Heart left ventricle (tissue), 16 donors: ENCODE results near the gene BTN2A1. TPM values are rescaled to one million over a fixed set of nuclear protein-coding genes. Genes with fewer than 3 reads are reported as not detected.
"Not testable (repeated sequence)": the region's sequence is repeated elsewhere in the genome, so short reads cannot be mapped to it uniquely, and the experiment has no call there.

Source experiments
- ATAC-seq, 4 donors: fragments of 200-7000 bp; cut with Tn5 transposase; one replicate each; pipeline ENCODE4 v1.9.1; 2020 to 2022; ENCODE audit warnings: moderate library complexity in 4 of 4, mild to moderate bottlenecking in 3 of 4, moderate number of reproducible peaks in 1 of 4
- DNase-seq, 5 donors: peaks; one replicate each; pipeline ENCODE4 v3.0.0-alpha.2; 2020
- H3K27ac ChIP-seq, 12 donors: fragments of 200-600 bp; sonication (generic) in 4 of 12; one replicate each; pipeline versions ENCODE4 v1.5.0 to v1.8.0; 2016 to 2022; ENCODE audit warnings: mild to moderate bottlenecking in 2 of 12
- H3K27me3 ChIP-seq, 9 donors: fragments of 200-600 bp; sonication (generic) in 2 of 9; one replicate each; pipeline versions ENCODE4 v1.5.1 to v1.8.0; 2016 to 2022; ENCODE audit warnings: mild to moderate bottlenecking in 3 of 9
- H3K36me3 ChIP-seq, 9 donors: fragments of 200-600 bp; sonication (generic) in 2 of 9; one replicate each; pipeline versions ENCODE4 v1.5.0 to v1.8.0; 2018 to 2022; ENCODE audit warnings: mild to moderate bottlenecking in 2 of 9
- H3K4me1 ChIP-seq, 12 donors: fragments of 200-600 bp; sonication (generic) in 4 of 12; one replicate each; pipeline versions ENCODE4 v1.5.0 to v1.8.0; 2016 to 2022; ENCODE audit warnings: mild to moderate bottlenecking in 3 of 12
- H3K4me3 ChIP-seq, 12 donors: fragments of 200-600 bp; sonication (generic) in 4 of 12; one replicate each; pipeline versions ENCODE4 v1.5.0 to v1.8.0; 2017 to 2022; ENCODE audit warnings: mild to moderate bottlenecking in 9 of 12, moderate library complexity in 4 of 12
- H3K9me3 ChIP-seq, 12 donors: fragments of 200-600 bp; sonication (generic) in 4 of 12; one replicate each; pipeline versions ENCODE4 v1.5.0 to v1.8.0; 2016 to 2022; ENCODE audit warnings: mild to moderate bottlenecking in 1 of 12
- POLR2A ChIP-seq, 2 donors: fragments of 450-650 bp; IDR thresholded peaks; one replicate each; pipeline ENCODE4 v1.6.1; 2017; ENCODE audit warnings: antibody characterized with exemption in 2 of 2, mild to moderate bottlenecking in 2 of 2, moderate library complexity in 2 of 2
- WGBS, 4 donors: extraction: QIAGEN DNeasy Blood & Tissue Kit in 2 of 4; methylation state at CpG; one replicate each; pipeline versions ENCODE4 v1.1.5 to v1.1.7; 2013 to 2018; 5-methylcytosine and 5-hydroxymethylcytosine counted together
- intact Hi-C, 10 donors: fragments of 100-400 bp; cut with DNase I; formaldehyde crosslinking; loops; one replicate each; pipeline versions ENCODE4 v1.11.1 to v1.14.2; 2022
- polyA plus RNA-seq, 2 donors: library from polyadenylated mRNA; stranded (reverse); fragments of 200-250 nt; gene quantifications; one replicate each; pipeline ENCODE4 v1.2.3, GENCODE V29; 2013
- total RNA-seq, 9 donors: library from RNA; depleted of rRNA in 2 of 9; stranded (reverse); fragments of >200 nt in 2 of 9; fragmentation: NEBNext Ultra II Directional in 3 of 9; extraction: Animal tissue kit (Norgen Biotek cat#: 25700) in 3 of 9; gene quantifications; one replicate each; pipeline versions ENCODE4 v1.1.0 to v1.2.4, GENCODE V29; 2016 to 2023
- TF ChIP-seq, protein P1 (sequence below), 12 donors: fragments of 200-600 bp; sonication (generic) in 4 of 12; IDR thresholded peaks; one replicate each; pipeline versions ENCODE4 v1.5.0 to v1.8.0; 2018 to 2022; ENCODE audit warnings: antibody characterized with exemption in 12 of 12, mild to moderate bottlenecking in 5 of 12
- donor health status: ischemic (EF 13 %, LVEDD 7.1; RV severe dilation, severe dysfunction).
- donor health status: healthy with polysubstance abuse.
- donor health status: DM: no; HTN: yes; CAD: no.
- donor health status: DM: no; HTN: no; CAD: no.
- donor health status: ischemic (EF 25% LVEDD 6.9; RV normal size, moderate dysfunction).
- donor health status: ischemic (EF 25% LVEDD 5.7; RV mildly dilated, moderate dysfunction).
- donor health status: healthy.
- donor health status: DM: yes; HTN: yes; CAD: no.
- donor health status: ischemic (EF 35%, LVEDD 5.7; RV mildly dilated, moderate dysfunction).
- donor health status: nonischemic (EF 11% LVEDD 7.7; RV severe dilation, severe dysfunction).
- donor health status: DM: yes; HTN: yes; CAD: no.
- donor health status: PGD.
- donor health status: ischemic (EF 29% LVEDD 5.4; RV normal size, mild dysfunction).
- donor health status: nonischemic (EF 23%, LVEDD 6.1; RV moderate dilation, normal function).

BTN2A1 gene
- total and polyA plus RNA-seq, 11 donors, result 6.6 to 26.7 (median 14.8) TPM

DNA sequence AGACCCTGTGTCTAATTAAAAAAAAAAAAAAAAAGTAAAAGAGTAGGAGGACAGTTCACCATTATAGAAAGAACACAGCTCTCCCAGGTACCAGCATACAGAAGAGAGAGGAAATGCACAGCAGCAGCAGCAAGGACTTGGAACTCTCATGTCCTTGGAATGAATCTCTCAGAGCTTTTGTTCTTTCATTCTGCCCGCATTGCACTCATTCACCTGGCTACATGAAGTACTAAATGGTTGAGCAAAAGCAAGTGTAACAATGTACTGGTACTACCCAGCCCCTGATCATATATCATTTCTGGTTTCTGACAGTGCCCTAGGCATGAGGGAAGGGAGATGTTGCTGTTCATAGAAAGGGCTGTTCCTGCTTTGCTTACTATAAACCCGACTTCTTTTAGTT lies 29.5 kb upstream of the BTN2A1 start:
- Histone ChIP-seq H3K4me1 (peaks cover 0 to 23% (median 4%) of the 10 kb centered on the region in 12 donors), H3K9me3 (no peaks in the 10 kb centered on the region), H3K27ac (no peak overlapping the region), H3K36me3 (peaks cover 0 to 50% (median 36%) of the 10 kb centered on the region in 9 donors), H3K27me3 (no peaks in the 10 kb centered on the region), H3K4me3 (no peak overlapping the region)
- TF ChIP-seq, protein P1, sequence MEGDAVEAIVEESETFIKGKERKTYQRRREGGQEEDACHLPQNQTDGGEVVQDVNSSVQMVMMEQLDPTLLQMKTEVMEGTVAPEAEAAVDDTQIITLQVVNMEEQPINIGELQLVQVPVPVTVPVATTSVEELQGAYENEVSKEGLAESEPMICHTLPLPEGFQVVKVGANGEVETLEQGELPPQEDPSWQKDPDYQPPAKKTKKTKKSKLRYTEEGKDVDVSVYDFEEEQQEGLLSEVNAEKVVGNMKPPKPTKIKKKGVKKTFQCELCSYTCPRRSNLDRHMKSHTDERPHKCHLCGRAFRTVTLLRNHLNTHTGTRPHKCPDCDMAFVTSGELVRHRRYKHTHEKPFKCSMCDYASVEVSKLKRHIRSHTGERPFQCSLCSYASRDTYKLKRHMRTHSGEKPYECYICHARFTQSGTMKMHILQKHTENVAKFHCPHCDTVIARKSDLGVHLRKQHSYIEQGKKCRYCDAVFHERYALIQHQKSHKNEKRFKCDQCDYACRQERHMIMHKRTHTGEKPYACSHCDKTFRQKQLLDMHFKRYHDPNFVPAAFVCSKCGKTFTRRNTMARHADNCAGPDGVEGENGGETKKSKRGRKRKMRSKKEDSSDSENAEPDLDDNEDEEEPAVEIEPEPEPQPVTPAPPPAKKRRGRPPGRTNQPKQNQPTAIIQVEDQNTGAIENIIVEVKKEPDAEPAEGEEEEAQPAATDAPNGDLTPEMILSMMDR (IDR thresholded peaks at IDR 0.05), result no peak
- no peak for TF ChIP-seq POLR2A (IDR thresholded peaks at IDR 0.05)
- 92 to 96% (median 95%) methylated on average over 2 of the region's 2 CpGs for WGBS, 4 donors
- ATAC-seq, result no peak
- intact Hi-C loops, result no loop called here
- no peak for DNase-seq

DNA sequence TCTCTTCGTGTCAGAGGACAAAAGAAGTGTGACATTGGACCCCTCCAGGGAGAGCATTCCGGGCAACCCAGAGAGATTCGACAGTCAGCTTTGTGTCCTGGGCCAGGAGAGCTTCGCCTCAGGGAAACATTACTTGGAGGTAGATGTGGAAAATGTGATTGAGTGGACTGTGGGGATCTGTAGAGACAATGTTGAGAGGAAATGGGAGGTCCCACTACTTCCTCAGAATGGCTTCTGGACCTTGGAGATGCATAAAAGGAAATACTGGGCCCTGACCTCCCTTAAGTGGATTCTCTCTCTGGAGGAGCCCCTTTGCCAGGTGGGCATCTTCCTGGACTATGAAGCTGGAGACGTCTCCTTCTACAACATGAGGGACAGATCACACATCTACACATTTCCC lies 27.0 kb upstream of the BTN2A1 start:
- TF ChIP-seq, protein P1 (IDR thresholded peaks at IDR 0.05), result no peak
- no peak for TF ChIP-seq POLR2A (IDR thresholded peaks at IDR 0.05)
- no peak for DNase-seq
- peaks cover 0 to 45% (median 36%) of the 10 kb centered on the region in 9 donors for H3K36me3 ChIP-seq

DNA sequence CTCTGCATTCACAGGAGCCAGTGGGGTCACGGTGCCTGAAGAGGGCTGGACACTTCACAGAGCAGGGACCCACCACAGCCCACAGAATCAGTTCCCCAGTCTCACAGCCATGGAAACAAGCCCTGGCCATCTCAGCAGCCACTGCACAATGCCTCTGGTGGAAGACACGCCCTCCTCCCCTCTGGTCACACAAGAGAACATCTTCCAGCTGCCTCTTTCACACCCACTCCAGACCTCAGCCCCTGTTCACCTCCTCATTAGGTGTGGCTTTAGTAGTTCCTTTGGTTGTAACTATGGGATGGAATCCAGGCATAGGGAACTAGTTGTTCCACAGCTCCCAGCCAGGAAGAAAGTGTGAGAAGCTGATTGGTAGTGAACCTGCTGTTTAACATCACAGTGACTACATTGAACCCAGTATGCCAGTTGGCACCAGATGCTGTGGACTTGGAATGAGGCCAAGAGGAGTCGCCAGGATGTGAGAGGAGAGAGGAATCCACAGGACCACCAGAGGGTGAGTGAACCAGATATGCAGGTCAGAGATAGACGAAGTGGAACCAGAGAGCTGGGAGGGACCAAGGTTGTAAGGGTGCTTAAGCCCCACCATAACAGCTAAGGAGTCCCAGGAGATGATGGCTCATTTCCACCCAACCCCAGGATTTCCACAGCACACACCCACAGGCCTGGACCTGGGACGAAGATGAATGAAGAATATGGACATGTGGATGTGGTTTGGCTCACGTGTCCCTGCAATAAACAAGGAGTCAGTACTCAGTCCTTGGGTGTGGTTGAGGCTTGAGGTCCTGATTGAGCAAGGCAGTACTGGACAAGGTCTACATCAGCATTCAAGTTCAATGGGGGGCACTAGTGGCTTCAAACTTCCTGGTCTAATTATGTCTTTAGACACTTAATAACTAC lies 26.2 kb upstream of the BTN2A1 start:
- intact Hi-C loops, result no loop called here
- DNase-seq, result no peak
- TF ChIP-seq, protein P1 (IDR thresholded peaks at IDR 0.05), result no peak
- no peak for TF ChIP-seq POLR2A (IDR thresholded peaks at IDR 0.05)
- H3K4me1 ChIP-seq, result peaks cover 0 to 8% (median 0%) of the 10 kb centered on the region in 12 donors
- no peak overlapping the region for H3K4me3 ChIP-seq
- peak overlapping the region in 1 of 12 donors; percentile 1 for H3K27ac ChIP-seq
- WGBS, 4 donors, result 66 to 77% (median 76%) methylated on average over 6 of the region's 6 CpGs
- peak in 3 of 4 donors; percentile 44 to 71 (median 50) for ATAC-seq
- H3K9me3 ChIP-seq, result peaks cover 0 to 12% (median 0%) of the 10 kb centered on the region in 12 donors
- no peaks in the 10 kb centered on the region for H3K27me3 ChIP-seq
- H3K36me3 ChIP-seq, result peaks cover 0 to 40% (median 32%) of the 10 kb centered on the region in 9 donors

More for the DNA sequence above, 27.0 kb upstream of the BTN2A1 start:
- H3K4me1 ChIP-seq, result peaks cover 0 to 8% (median 0%) of the 10 kb centered on the region in 12 donors
- H3K9me3 ChIP-seq, result peaks cover 0 to 12% (median 0%) of the 10 kb centered on the region in 12 donors
- H3K27ac ChIP-seq, result peak overlapping the region in 1 of 12 donors; percentile 25
- no peaks in the 10 kb centered on the region for H3K27me3 ChIP-seq
- 58 to 68% (median 65%) methylated on average over 5 of the region's 5 CpGs for WGBS, 4 donors
- ATAC-seq, result peak in 2 of 4 donors; percentile 38 to 49
- no peak overlapping the region for H3K4me3 ChIP-seq
- intact Hi-C loops, result no loop called here

DNA sequence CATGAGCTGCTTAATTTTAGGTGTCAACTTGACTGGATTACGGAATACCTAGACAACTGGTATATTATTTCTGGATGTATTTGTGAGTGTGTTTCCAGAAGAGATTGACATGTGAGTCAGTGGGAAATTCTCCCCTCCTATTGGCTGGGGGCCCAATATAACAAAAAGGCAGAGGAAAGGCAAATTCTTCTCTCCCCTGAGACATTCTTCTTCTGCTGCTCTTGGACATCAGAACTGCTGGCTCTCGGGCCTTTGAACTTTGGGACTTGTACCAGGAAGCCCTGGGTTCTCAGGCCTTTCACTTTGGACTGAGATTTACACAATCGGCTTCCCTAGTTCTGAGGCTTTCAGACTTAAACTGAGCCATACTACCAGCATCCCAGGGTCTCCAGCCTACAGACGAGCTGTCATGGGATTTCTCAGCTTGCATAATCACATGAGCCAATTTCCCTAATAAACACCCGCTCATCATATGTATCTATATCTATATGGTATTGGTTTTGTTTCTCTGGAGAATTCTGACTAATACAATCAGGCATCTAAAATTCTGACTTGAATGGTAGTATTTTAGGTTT lies 25.0 kb upstream of the BTN2A1 start:
- Histone ChIP-seq H3K4me3 (no peak overlapping the region), H3K27ac (peak overlapping the region in 1 of 12 donors; percentile 30), H3K36me3 (peaks cover 0 to 31% (median 22%) of the 10 kb centered on the region in 9 donors), H3K9me3 (peaks cover 0 to 12% (median 0%) of the 10 kb centered on the region in 12 donors), H3K4me1 (peaks cover 0 to 8% (median 0%) of the 10 kb centered on the region in 12 donors), H3K27me3 (no peaks in the 10 kb centered on the region)
- DNase-seq (peak in 2 of 5 donors; percentile 34 to 36), ATAC-seq (peak in 1 of 4 donors; percentile 20)
- intact Hi-C loops, result no loop called here
- TF ChIP-seq POLR2A (IDR thresholded peaks at IDR 0.05), result no peak
- TF ChIP-seq, protein P1 (IDR thresholded peaks at IDR 0.05), result no peak
- 76 to 91% (median 81%) methylated on average over 5 of the region's 5 CpGs for WGBS, 4 donors

DNA sequence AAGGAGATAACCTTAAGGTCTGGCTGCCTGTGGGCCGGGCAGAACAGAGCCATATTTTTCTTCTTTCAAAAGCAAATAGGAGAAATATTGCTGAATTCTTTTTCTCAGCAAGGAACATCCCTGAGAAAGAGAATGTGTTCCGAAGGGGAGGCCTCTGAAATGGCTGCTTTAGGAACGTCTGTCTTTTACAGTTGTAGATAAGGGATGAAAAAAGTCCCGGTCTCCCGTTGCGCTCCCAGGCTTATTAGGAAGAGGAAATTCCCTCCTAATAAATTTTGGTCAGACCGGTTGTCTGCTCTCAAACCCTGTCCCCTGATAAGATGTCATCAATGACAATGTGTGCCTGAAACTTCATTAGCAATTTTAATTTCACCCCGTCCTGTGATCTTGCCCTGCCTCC lies 24.1 kb upstream of the BTN2A1 start:
- H3K4me3 ChIP-seq, H3K27ac ChIP-seq, DNase-seq, ATAC-seq, intact Hi-C loops, H3K27me3 ChIP-seq, H3K4me1 ChIP-seq: not testable (repeated sequence)
- WGBS, 4 donors, result 90 to 96% (median 93%) methylated on average over 8 of the region's 8 CpGs
- peaks cover 0 to 22% (median 13%) of the 10 kb centered on the region in 9 donors for H3K36me3 ChIP-seq
- H3K9me3 ChIP-seq, result peaks cover 0 to 12% (median 0%) of the 10 kb centered on the region in 12 donors
